Measurements from ENCODE around the gene CASK. TPM values are rescaled to one million over a fixed set of nuclear protein-coding genes. Genes with fewer than 3 reads are reported as not detected.

The CASK gene
- total and polyA plus RNA-seq, 2 of the 13 experiments (the other 11 are each of a cell fraction or from before 2014, with no cell fraction given): 14.5 to 16.0 TPM

DNA sequence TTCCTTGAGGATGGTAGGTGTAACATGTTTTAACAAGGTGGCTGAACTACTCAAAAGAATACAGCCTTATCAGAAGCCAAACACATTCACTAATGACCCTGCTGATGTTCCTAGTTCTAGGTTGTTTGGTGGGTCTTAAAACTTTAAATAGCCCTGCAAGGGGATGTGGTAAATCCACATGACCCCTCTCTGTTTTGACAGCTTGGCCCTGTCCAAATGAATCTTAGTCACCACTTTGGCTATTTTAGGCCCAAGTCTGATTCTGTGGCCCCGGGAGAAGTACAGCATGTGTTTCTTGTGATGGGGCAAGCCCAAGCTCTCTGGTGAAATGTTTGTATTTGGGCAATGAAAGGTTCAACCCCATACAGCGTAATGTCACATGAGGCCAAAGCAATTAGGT is 289.1 kb downstream of the CASK start:
- FAIRE-seq (no peak), ATAC-seq (no peak)
- WGBS (ENCODE audit: low lambda C conversion rate): 50% methylated on average over 2 of the region's 2 CpGs

More for the DNA sequence above, 289.1 kb downstream of the CASK start:
- Histone ChIP-seq H3K27me3 (ENCODE audit: control insufficient read depth in 1 of 2, insufficient read depth in 2 of 2, low read length in 2 of 2) (no peaks in the 10 kb centered on the region), H2AFZ (ENCODE audit: low read length) (no peak overlapping the region), H3K4me1 (ENCODE audit: insufficient read depth, low read length) (no peaks in the 10 kb centered on the region), H3K79me2 (ENCODE audit: insufficient read depth, low read length) (no peaks in the 10 kb centered on the region), H3K36me3 (replicated peaks in 1 of 2; ENCODE audit: control insufficient read depth in 1 of 2, insufficient read depth in 2 of 2, low read length in 2 of 2) (no peaks in the 10 kb centered on the region), H3K4me3 (replicated peaks in 1 of 3; ENCODE audit: insufficient read depth in 1 of 3, low read depth in 2 of 3, low read length in 3 of 3) (no peak overlapping the region), H3K9ac (ENCODE audit: insufficient read depth, low read depth, low read length) (no peak overlapping the region), H3K27ac (ENCODE audit: extremely low read length, insufficient read depth, low read length) (no peak overlapping the region), H4K20me1 (ENCODE audit: insufficient read depth, low read length) (no peaks in the 10 kb centered on the region), H3K9me3 (ENCODE audit: low read length) (no peaks in the 10 kb centered on the region), H3K4me2 (ENCODE audit: low read depth, low read length) (no peak overlapping the region)
- TF ChIP-seq, protein P1, sequence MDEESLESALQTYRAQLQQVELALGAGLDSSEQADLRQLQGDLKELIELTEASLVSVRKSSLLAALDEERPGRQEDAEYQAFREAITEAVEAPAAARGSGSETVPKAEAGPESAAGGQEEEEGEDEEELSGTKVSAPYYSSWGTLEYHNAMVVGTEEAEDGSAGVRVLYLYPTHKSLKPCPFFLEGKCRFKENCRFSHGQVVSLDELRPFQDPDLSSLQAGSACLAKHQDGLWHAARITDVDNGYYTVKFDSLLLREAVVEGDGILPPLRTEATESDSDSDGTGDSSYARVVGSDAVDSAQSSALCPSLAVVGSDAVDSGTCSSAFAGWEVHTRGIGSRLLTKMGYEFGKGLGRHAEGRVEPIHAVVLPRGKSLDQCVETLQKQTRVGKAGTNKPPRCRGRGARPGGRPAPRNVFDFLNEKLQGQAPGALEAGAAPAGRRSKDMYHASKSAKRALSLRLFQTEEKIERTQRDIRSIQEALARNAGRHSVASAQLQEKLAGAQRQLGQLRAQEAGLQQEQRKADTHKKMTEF (CRISPR knock-in tag; IDR thresholded peaks at IDR 0.05): no peak
- TF ChIP-seq TBP (CRISPR knock-in tag; IDR thresholded peaks at IDR 0.05) (no peak), PAWR (CRISPR knock-in tag; IDR thresholded peaks at IDR 0.05; ENCODE audit: borderline replicate concordance) (no peak), ATRX (CRISPR knock-in tag; IDR thresholded peaks at IDR 0.05; ENCODE audit: borderline replicate concordance) (no peak), ZNF30 (CRISPR knock-in tag; IDR thresholded peaks at IDR 0.05) (no peak), KDM5B (CRISPR knock-in tag; IDR thresholded peaks at IDR 0.05; ENCODE audit: borderline replicate concordance) (no peak), SRF (IDR thresholded peaks at IDR 0.05; ENCODE audit: low read depth, low read length) (no peak), ZC3H4 (CRISPR knock-in tag; IDR thresholded peaks at IDR 0.05; ENCODE audit: borderline replicate concordance) (no peak), ZNF224 (CRISPR knock-in tag; IDR thresholded peaks at IDR 0.05) (no peak), BRCA1 (CRISPR knock-in tag; IDR thresholded peaks at IDR 0.05) (no peak)
- TF ChIP-seq, protein P2, sequence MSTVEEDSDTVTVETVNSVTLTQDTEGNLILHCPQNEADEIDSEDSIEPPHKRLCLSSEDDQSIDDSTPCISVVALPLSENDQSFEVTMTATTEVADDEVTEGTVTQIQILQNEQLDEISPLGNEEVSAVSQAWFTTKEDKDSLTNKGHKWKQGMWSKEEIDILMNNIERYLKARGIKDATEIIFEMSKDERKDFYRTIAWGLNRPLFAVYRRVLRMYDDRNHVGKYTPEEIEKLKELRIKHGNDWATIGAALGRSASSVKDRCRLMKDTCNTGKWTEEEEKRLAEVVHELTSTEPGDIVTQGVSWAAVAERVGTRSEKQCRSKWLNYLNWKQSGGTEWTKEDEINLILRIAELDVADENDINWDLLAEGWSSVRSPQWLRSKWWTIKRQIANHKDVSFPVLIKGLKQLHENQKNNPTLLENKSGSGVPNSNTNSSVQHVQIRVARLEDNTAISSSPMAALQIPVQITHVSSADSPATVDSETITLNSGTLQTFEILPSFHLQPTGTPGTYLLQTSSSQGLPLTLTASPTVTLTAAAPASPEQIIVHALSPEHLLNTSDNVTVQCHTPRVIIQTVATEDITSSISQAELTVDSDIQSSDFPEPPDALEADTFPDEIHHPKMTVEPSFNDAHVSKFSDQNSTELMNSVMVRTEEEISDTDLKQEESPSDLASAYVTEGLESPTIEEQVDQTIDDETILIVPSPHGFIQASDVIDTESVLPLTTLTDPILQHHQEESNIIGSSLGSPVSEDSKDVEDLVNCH (CRISPR knock-in tag; IDR thresholded peaks at IDR 0.05): no peak
- ChIA-PET POLR2A (no interaction called here), CTCF (ENCODE audit: low intra/inter-chr PET ratio, low total read pairs) (no interaction called here)
- DNase-seq (ENCODE audit: low spot score): no peak
- in situ Hi-C loops (cut with HindIII; ENCODE audit: extremely low pct_ligation_motif_present, low pct_unique_long_range_greater_than_20kb) (no loop called here), intact Hi-C loops (cut with micrococcal nuclease; ENCODE audit: unreplicated experiment) (no loop called here)
- no TSS peak for BruUV-seq (replicated peaks)

Data from HepG2 (cell line).